ENCODE measurements around the gene FXYD4.

DNA sequence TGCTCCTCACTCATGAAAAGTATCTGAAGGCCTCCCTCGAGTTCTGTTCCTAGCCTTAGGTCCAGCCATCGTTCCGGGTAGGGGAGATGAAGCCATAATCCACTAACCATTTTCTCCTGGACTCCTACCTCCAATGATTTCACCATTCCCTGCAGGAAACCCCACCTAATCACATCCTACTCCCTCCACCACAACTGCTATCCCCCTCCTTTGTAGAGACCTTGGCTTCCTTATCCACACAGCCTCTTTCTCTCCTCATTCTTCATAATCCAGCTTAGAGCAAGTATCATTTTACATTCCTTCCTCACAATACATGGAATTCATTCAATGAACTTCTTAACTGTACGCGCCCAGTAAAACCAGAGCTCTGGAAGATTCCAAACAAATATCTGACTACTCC lies 18.9 kb downstream of the FXYD4 start:
- TF ChIP-seq, protein P1, sequence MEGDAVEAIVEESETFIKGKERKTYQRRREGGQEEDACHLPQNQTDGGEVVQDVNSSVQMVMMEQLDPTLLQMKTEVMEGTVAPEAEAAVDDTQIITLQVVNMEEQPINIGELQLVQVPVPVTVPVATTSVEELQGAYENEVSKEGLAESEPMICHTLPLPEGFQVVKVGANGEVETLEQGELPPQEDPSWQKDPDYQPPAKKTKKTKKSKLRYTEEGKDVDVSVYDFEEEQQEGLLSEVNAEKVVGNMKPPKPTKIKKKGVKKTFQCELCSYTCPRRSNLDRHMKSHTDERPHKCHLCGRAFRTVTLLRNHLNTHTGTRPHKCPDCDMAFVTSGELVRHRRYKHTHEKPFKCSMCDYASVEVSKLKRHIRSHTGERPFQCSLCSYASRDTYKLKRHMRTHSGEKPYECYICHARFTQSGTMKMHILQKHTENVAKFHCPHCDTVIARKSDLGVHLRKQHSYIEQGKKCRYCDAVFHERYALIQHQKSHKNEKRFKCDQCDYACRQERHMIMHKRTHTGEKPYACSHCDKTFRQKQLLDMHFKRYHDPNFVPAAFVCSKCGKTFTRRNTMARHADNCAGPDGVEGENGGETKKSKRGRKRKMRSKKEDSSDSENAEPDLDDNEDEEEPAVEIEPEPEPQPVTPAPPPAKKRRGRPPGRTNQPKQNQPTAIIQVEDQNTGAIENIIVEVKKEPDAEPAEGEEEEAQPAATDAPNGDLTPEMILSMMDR (conservative IDR thresholded peaks at IDR 0.05; ENCODE audit: low read depth in 2 of 2): no peak
- TF ChIP-seq POLR2AphosphoS5 (IDR thresholded peaks at IDR 0.05; ENCODE audit: low read depth): no peak
- no peak for TF ChIP-seq EZH2phosphoT487 (IDR thresholded peaks at IDR 0.05; ENCODE audit: unreplicated experiment)
- TF ChIP-seq, protein P2, sequence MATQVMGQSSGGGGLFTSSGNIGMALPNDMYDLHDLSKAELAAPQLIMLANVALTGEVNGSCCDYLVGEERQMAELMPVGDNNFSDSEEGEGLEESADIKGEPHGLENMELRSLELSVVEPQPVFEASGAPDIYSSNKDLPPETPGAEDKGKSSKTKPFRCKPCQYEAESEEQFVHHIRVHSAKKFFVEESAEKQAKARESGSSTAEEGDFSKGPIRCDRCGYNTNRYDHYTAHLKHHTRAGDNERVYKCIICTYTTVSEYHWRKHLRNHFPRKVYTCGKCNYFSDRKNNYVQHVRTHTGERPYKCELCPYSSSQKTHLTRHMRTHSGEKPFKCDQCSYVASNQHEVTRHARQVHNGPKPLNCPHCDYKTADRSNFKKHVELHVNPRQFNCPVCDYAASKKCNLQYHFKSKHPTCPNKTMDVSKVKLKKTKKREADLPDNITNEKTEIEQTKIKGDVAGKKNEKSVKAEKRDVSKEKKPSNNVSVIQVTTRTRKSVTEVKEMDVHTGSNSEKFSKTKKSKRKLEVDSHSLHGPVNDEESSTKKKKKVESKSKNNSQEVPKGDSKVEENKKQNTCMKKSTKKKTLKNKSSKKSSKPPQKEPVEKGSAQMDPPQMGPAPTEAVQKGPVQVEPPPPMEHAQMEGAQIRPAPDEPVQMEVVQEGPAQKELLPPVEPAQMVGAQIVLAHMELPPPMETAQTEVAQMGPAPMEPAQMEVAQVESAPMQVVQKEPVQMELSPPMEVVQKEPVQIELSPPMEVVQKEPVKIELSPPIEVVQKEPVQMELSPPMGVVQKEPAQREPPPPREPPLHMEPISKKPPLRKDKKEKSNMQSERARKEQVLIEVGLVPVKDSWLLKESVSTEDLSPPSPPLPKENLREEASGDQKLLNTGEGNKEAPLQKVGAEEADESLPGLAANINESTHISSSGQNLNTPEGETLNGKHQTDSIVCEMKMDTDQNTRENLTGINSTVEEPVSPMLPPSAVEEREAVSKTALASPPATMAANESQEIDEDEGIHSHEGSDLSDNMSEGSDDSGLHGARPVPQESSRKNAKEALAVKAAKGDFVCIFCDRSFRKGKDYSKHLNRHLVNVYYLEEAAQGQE (IDR thresholded peaks at IDR 0.05; ENCODE audit: unreplicated experiment): no peak
